H1 (cell line): ENCODE data around the gene KIAA0040. TPM values are rescaled to one million over a fixed set of nuclear protein-coding genes. Genes with fewer than 3 reads are reported as not detected.

ENCODE experiments used
- CTCF ChIA-PET: fragments of 300-600 bp; sonication (Branson Sonifier 250); formaldehyde crosslinking; loops from one replicate; lab custom pipeline; 2021; ENCODE audit not compliant: partially characterized antibody; lab: Charles Lee
- POLR2A ChIA-PET: fragments of 300-600 bp; sonication (Branson Sonifier 250); formaldehyde crosslinking; loops from one replicate; lab custom pipeline; 2021; ENCODE audit warnings: inconsistent platforms; ENCODE audit not compliant: partially characterized antibody; lab: Charles Lee
- DNase-seq, 2 experiments: peaks; one replicate each; pipeline versions ENCODE4 v3.0.0 to v3.0.0-alpha.2; 2010 to 2022; ENCODE audit warnings: low spot score in 2 of 2, low read depth in 1 of 2, mixed read lengths in 1 of 2
- FAIRE-seq: peaks from 2 replicates; lab custom pipeline; 2011; peaks lifted over from hg19 to GRCh38; lab: Jason Lieb, UNC
- H2AFZ ChIP-seq: 2 replicates; pipeline ENCODE4 v1.8.1; 2012; ENCODE audit warnings: low read length, inconsistent platforms
- H2AK5ac ChIP-seq: 2 replicates; pipeline ENCODE4 v1.6.1; 2013; ENCODE audit warnings: low read depth, low read length
- H2BK120ac ChIP-seq: replicated peaks from 2 replicates; pipeline ENCODE3; 2013; ENCODE audit warnings: low read depth, low read length, inconsistent platforms
- H2BK12ac ChIP-seq: 2 replicates; pipeline ENCODE4 v1.6.1; 2013; ENCODE audit warnings: low read depth, low read length
- H2BK15ac ChIP-seq: 2 replicates; pipeline ENCODE4 v1.6.1; 2013; ENCODE audit warnings: low read length
- H2BK20ac ChIP-seq: 2 replicates; pipeline ENCODE4 v1.6.1; 2013; ENCODE audit warnings: low read length
- H2BK5ac ChIP-seq: 2 replicates; pipeline ENCODE4 v1.6.1; 2013; ENCODE audit warnings: low read depth, low read length
- H3K14ac ChIP-seq: 2 replicates; pipeline ENCODE4 v1.6.1; 2013; ENCODE audit warnings: inconsistent platforms; ENCODE audit not compliant: insufficient read length
- H3K18ac ChIP-seq: 2 replicates; pipeline ENCODE4 v1.6.1; 2013; ENCODE audit warnings: low read length; ENCODE audit errors: extremely low read depth
- H3K23ac ChIP-seq: 2 replicates; pipeline ENCODE4 v1.6.1; 2013; ENCODE audit warnings: inconsistent platforms; ENCODE audit not compliant: insufficient read length
- H3K23me2 ChIP-seq: 2 replicates; pipeline ENCODE4 v1.6.1; 2013; ENCODE audit warnings: low read depth, low read length
- H3K27ac ChIP-seq: 2 replicates; pipeline ENCODE4 v1.6.1; 2011; ENCODE audit warnings: low read depth, low read length, inconsistent platforms
- H3K27me3 ChIP-seq, 4 experiments: replicated peaks in 1 of 4; 1 replicate in 1 of 4; 2 replicates in 3 of 4; pipeline versions ENCODE4 v1.6.1 to v1.8.1; 2011 to 2013; ENCODE audit warnings: low read length in 3 of 4, mild to moderate bottlenecking in 3 of 4, inconsistent platforms in 2 of 4, mixed read lengths in 2 of 4, moderate library complexity in 1 of 4; ENCODE audit not compliant: control insufficient read depth in 3 of 4, insufficient read depth in 3 of 4; ENCODE audit errors: extremely low read depth in 1 of 4
- H3K36me3 ChIP-seq, 4 experiments: 2 replicates each; pipeline versions ENCODE4 v1.6.1 to v1.8.1; 2011 to 2013; ENCODE audit warnings: mild to moderate bottlenecking in 4 of 4, low read length in 3 of 4, moderate library complexity in 2 of 4, control low read depth in 1 of 4, inconsistent platforms in 1 of 4; ENCODE audit not compliant: insufficient read depth in 4 of 4, control insufficient read depth in 2 of 4
- H3K4ac ChIP-seq: replicated peaks from 2 replicates; pipeline ENCODE3; 2013; ENCODE audit warnings: low read length, low read depth, mixed read lengths, inconsistent platforms; ENCODE audit not compliant: insufficient read length
- H3K4me1 ChIP-seq, 4 experiments: replicated peaks in 1 of 4; 1 replicate in 1 of 4; 2 replicates in 3 of 4; pipeline versions ENCODE4 v1.6.1 to v1.8.1; 2011 to 2013; ENCODE audit warnings: low read length in 3 of 4, inconsistent platforms in 2 of 4, mixed read lengths in 1 of 4; ENCODE audit not compliant: insufficient read depth in 4 of 4, control insufficient read depth in 3 of 4
- H3K4me2 ChIP-seq, 2 experiments: 2 replicates each; pipeline versions ENCODE4 v1.6.1 to v1.8.1; 2011 to 2013; ENCODE audit warnings: low read depth in 2 of 2, low read length in 2 of 2, control low read depth in 1 of 2, inconsistent platforms in 1 of 2, mild to moderate bottlenecking in 1 of 2; ENCODE audit not compliant: insufficient read depth in 1 of 2
- H3K4me3 ChIP-seq, 4 experiments: fragments of 200-600, 300-600 bp in 1 of 4; sonication (generic), shearing (Covaris generic), sonication (Bioruptor Twin) in 1 of 4; 2 replicates each; pipeline versions ENCODE4 v1.5.1 to v1.8.1; 2011 to 2016; ENCODE audit warnings: low read length in 4 of 4, low read depth in 3 of 4, control low read depth in 2 of 4, inconsistent platforms in 2 of 4, mild to moderate bottlenecking in 2 of 4, mixed read lengths in 1 of 4, moderate library complexity in 1 of 4; ENCODE audit not compliant: insufficient read depth in 2 of 4; ENCODE audit errors: extremely low read depth in 1 of 4
- H3K56ac ChIP-seq: replicated peaks from 2 replicates; pipeline ENCODE3; 2013; ENCODE audit warnings: low read depth, mild to moderate bottlenecking, mixed read lengths, low read length, inconsistent platforms; ENCODE audit not compliant: insufficient read length
- H3K79me1 ChIP-seq: 2 replicates; pipeline ENCODE4 v1.6.1; 2013; ENCODE audit warnings: low read depth, low read length, control low read depth
- H3K79me2 ChIP-seq, 2 experiments: 2 replicates each; pipeline versions ENCODE4 v1.6.1 to v1.8.1; 2012 to 2013; ENCODE audit warnings: low read length in 2 of 2, mild to moderate bottlenecking in 2 of 2, inconsistent platforms in 1 of 2; ENCODE audit not compliant: insufficient read depth in 2 of 2, control insufficient read depth in 1 of 2
- H3K9ac ChIP-seq, 4 experiments: replicated peaks in 1 of 4; 1 replicate in 1 of 4; 2 replicates in 3 of 4; pipeline versions ENCODE4 v1.6.1 to v1.8.1; 2011 to 2013; ENCODE audit warnings: low read depth in 3 of 4, low read length in 3 of 4, control low read depth in 2 of 4, mild to moderate bottlenecking in 2 of 4, moderate library complexity in 2 of 4, inconsistent platforms in 1 of 4; ENCODE audit errors: extremely low read depth in 1 of 4
- H3K9me3 ChIP-seq, 2 experiments: 2 replicates each; pipeline versions ENCODE4 v1.6.1 to v1.8.1; 2012 to 2013; ENCODE audit warnings: mild to moderate bottlenecking in 2 of 2, moderate library complexity in 2 of 2, control low read depth in 1 of 2, inconsistent platforms in 1 of 2, low read depth in 1 of 2, low read length in 1 of 2, mixed read lengths in 1 of 2; ENCODE audit not compliant: insufficient read depth in 2 of 2
- H4K20me1 ChIP-seq, 2 experiments: replicated peaks in 1 of 2; 2 replicates each; pipeline versions ENCODE3 to v1.8.1; 2011 to 2013; ENCODE audit warnings: inconsistent platforms in 2 of 2, low read length in 2 of 2, mild to moderate bottlenecking in 1 of 2; ENCODE audit not compliant: insufficient read depth in 2 of 2, control insufficient read depth in 1 of 2
- H4K5ac ChIP-seq: 2 replicates; pipeline ENCODE4 v1.6.1; 2013; ENCODE audit warnings: low read length, low read depth, mixed read lengths, inconsistent platforms; ENCODE audit not compliant: insufficient read length
- H4K8ac ChIP-seq: 2 replicates; pipeline ENCODE4 v1.8.0; 2013; ENCODE audit warnings: mild to moderate bottlenecking, moderate library complexity, low read length, inconsistent platforms; ENCODE audit not compliant: insufficient read depth; ENCODE audit errors: extremely low read depth
- H4K91ac ChIP-seq: replicated peaks from 2 replicates; pipeline ENCODE3; 2013; ENCODE audit warnings: low read length, mixed read lengths, inconsistent platforms; ENCODE audit not compliant: insufficient read length
- CBX5 ChIP-seq: fragments of 300-800, 300-1000 bp; sonication (generic); IDR thresholded peaks from 2 replicates; pipeline ENCODE4 v1.7.1; 2016; ENCODE audit warnings: antibody characterized with exemption, low read length, low read depth
- CHD2 ChIP-seq: IDR thresholded peaks from 2 replicates; pipeline ENCODE4 v1.6.1; 2012; ENCODE audit warnings: low read length, improper control_type of control experiment
- EP300 ChIP-seq, 2 experiments: IDR thresholded peaks; 1 replicate in 1 of 2; 2 replicates in 1 of 2; pipeline ENCODE4 v1.6.1; 2011 to 2012; ENCODE audit warnings: low read depth in 2 of 2, low read length in 2 of 2, mild to moderate bottlenecking in 2 of 2, borderline replicate concordance in 1 of 2, inconsistent platforms in 1 of 2, moderate library complexity in 1 of 2
- GTF2F1 ChIP-seq: IDR thresholded peaks from 2 replicates; pipeline ENCODE4 v1.6.1; 2012; ENCODE audit warnings: low read depth, low read length, improper control_type of control experiment, borderline replicate concordance
- HDAC2 ChIP-seq, 2 experiments: fragments of 300-600 bp in 1 of 2; sonication (generic) in 1 of 2; IDR thresholded peaks; 2 replicates each; pipeline ENCODE4 v1.6.1; 2011 to 2012; ENCODE audit warnings: low read depth in 2 of 2, low read length in 2 of 2, mild to moderate bottlenecking in 2 of 2, moderate library complexity in 2 of 2, borderline replicate concordance in 1 of 2, inconsistent platforms in 1 of 2
- PHF8 ChIP-seq: fragments of 200-600 bp; sonication (generic); conservative IDR thresholded peaks from 2 replicates; pipeline ENCODE4 v1.7.1; 2012; ENCODE audit warnings: low read depth, mild to moderate bottlenecking, inconsistent platforms, low read length, moderate library complexity
- POLR2A ChIP-seq, 2 experiments: IDR thresholded peaks; 1 replicate in 1 of 2; 2 replicates in 1 of 2; pipeline ENCODE4 v1.6.1; 2011; ENCODE audit warnings: low read depth in 2 of 2, low read length in 2 of 2, mild to moderate bottlenecking in 2 of 2; ENCODE audit errors: control extremely low read depth in 1 of 2
- RXRA ChIP-seq: IDR thresholded peaks from 2 replicates; pipeline ENCODE4 v1.6.1; 2011; ENCODE audit warnings: low read depth, mild to moderate bottlenecking, low read length, moderate library complexity; ENCODE audit not compliant: insufficient read depth
- TAF1 ChIP-seq: IDR thresholded peaks from 2 replicates; pipeline ENCODE4 v1.6.1; 2011; ENCODE audit warnings: mild to moderate bottlenecking, low read depth, low read length
- WGBS, 2 experiments: shearing (Covaris generic) in 1 of 2; methylation state at CpG; one replicate each; pipeline versions ENCODE4 v1.1.6 to v1.1.7; 2013 to 2015; ENCODE audit warnings: low lambda C conversion rate in 2 of 2, mixed read lengths in 2 of 2, inconsistent platforms in 1 of 2, low coverage in 1 of 2, missing lambda C conversion rate in 1 of 2; ENCODE audit not compliant: insufficient replicate concordance in 2 of 2, insufficient coverage in 1 of 2, insufficient read length in 1 of 2; ENCODE audit errors: extremely low coverage in 1 of 2, missing lambda C conversion rate in 1 of 2; 5-methylcytosine and 5-hydroxymethylcytosine counted together
- polyA plus RNA-seq, 7 experiments: library from polyadenylated mRNA; depleted of rRNA in 3 of 7; stranded (reverse) in 5 of 7; unstranded in 2 of 7; fragments of >200 nt in 5 of 7; fragments of 200-250 nt in 2 of 7; gene quantifications; 1 replicate in 5 of 7; 2 replicates in 1 of 7; 4 replicates in 1 of 7; pipeline versions ENCODE4 v1.2.1 to v1.2.3, GENCODE V29; 2011 to 2013; ENCODE audit warnings: missing spikeins in 2 of 7, mixed read lengths in 2 of 7
- total RNA-seq: library from RNA; stranded (reverse); fragmentation: NEBNext Ultra II Directional; extraction: Animal tissue kit (Norgen Biotek cat#: 25700); gene quantifications from 2 replicates; pipeline ENCODE4 v1.2.1, GENCODE V29; 2021
- TF ChIP-seq, protein P1 (sequence below): IDR thresholded peaks from 2 replicates; pipeline ENCODE4 v1.6.1; 2012; ENCODE audit warnings: low read length, inconsistent platforms

The KIAA0040 gene
- total and polyA plus RNA-seq, 2 of the 8 experiments (the other 6 are each of a cell fraction or from before 2014, with no cell fraction given): 11.0 to 14.1 TPM

DNA sequence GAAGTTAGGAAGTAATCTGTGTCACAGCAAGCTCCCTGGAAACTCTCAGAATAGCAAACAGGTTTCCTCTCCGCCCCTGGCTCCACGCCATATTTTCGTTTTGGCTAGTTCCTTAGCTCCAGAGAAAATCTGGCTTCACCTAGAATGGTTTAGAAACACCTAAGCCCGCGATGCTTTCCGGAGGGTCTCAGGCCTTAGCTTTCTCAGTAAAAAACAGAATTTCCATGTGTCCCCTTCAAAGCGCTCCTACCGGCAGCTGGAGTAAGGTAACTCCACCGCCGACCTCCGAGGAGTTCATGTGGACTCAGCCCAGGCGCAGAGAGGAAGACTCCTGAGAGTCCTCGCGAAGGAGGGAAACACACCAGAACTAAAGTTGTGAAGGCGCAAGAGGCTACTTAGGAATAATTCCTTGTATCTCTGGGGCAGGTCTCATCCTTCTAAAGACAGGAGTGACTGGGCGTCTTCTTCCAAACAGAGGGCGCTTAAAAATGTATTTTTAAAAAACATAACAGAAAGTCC lies 406 bp downstream of the KIAA0040 start:
- Histone ChIP-seq H4K8ac (0 out of 2 replicates have a peak overlapping the region, but pooled peaks have one; percentile 21), H3K79me1 (no peaks in the 10 kb centered on the region), H3K27ac (no peak overlapping the region), H2BK5ac (peak overlapping the region; percentile 55; the same call in 1 of the 2 replicates), H3K18ac (no peak overlapping the region), H3K56ac (no peak overlapping the region), H3K4ac (no peak overlapping the region), H3K27me3 (peaks cover 3 to 19% (median 15%) of the 10 kb centered on the region in 4 experiments), H3K4me2 (peak overlapping the region; percentile 90 to 95), H2BK120ac (no peak overlapping the region), H3K36me3 (no peaks in the 10 kb centered on the region), H3K9ac (peak overlapping the region in 3 of 4 experiments; percentile 20 to 40 (median 34); a peak in 3 of 7 replicates), H2AFZ (peak overlapping the region; percentile 95), H3K4me1 (peaks cover 0 to 5% (median 5%) of the 10 kb centered on the region in 4 experiments; a peak in 3 of 7 replicates), H2BK15ac (no peak overlapping the region), H4K5ac (no peak overlapping the region), H4K91ac (no peak overlapping the region), H3K14ac (no peak overlapping the region), H2BK20ac (no peak overlapping the region), H3K9me3 (no peaks in the 10 kb centered on the region), H4K20me1 (no peaks in the 10 kb centered on the region), H3K79me2 (no peaks in the 10 kb centered on the region), H3K23me2 (peaks cover 11% of the 10 kb centered on the region), H3K4me3 (peak overlapping the region; percentile 62 to 85 (median 72)), H3K23ac (no peak overlapping the region), H2BK12ac (no peak overlapping the region), H2AK5ac (no peak overlapping the region)
- DNase-seq (peak in 1 of 2 experiments; percentile 60), FAIRE-seq (no peak)
- ChIA-PET CTCF (interaction anchor here (0.6 to 2.3 kb wide), 15 partner anchors 8 to 182 kb away, joined by 3 to 13 read pairs (median 5); no protein-coding TSS in a partner anchor), POLR2A (interaction anchor here (0.7 to 1.1 kb wide), 4 partner anchors 12 to 37 kb away, joined by 3 to 6 read pairs (median 3); no protein-coding TSS in a partner anchor)
- 2% methylated on average over 17 of the region's 17 CpGs; no CpG with 5 or more reads in 1 of the 2 experiments for WGBS, 2 experiments
- TF ChIP-seq PHF8 (0 out of 2 replicates have a peak, but pooled peaks have one; percentile 12), POLR2A (IDR thresholded peaks at IDR 0.05; ENCODE audit: control extremely low read depth in 1 of 2, low read depth in 2 of 2, low read length in 2 of 2) (no peak), GTF2F1 (no peak), CBX5 (no peak), RXRA (no peak), TAF1 (0 out of 2 replicates have a peak, but pooled peaks have one; percentile 16), HDAC2 (IDR thresholded peaks at IDR 0.05; ENCODE audit: borderline replicate concordance in 1 of 2, low read depth in 2 of 2, low read length in 2 of 2) (no peak), EP300 (IDR thresholded peaks at IDR 0.05; ENCODE audit: borderline replicate concordance in 1 of 2, low read depth in 2 of 2, low read length in 2 of 2) (no peak), CHD2 (no peak)
- TF ChIP-seq, protein P1, sequence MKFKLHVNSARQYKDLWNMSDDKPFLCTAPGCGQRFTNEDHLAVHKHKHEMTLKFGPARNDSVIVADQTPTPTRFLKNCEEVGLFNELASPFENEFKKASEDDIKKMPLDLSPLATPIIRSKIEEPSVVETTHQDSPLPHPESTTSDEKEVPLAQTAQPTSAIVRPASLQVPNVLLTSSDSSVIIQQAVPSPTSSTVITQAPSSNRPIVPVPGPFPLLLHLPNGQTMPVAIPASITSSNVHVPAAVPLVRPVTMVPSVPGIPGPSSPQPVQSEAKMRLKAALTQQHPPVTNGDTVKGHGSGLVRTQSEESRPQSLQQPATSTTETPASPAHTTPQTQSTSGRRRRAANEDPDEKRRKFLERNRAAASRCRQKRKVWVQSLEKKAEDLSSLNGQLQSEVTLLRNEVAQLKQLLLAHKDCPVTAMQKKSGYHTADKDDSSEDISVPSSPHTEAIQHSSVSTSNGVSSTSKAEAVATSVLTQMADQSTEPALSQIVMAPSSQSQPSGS: 0 out of 2 replicates have a peak, but pooled peaks have one; percentile 53
